ENCODE results near the gene NUMB. TPM values are rescaled to one million over a fixed set of nuclear protein-coding genes. Genes with fewer than 3 reads are reported as not detected.

Gene NUMB
- total and polyA plus RNA-seq, 2 donors (not counting 3 experiments of a cell fraction or from before 2014, with no cell fraction given) = 128 to 164 TPM

DNA sequence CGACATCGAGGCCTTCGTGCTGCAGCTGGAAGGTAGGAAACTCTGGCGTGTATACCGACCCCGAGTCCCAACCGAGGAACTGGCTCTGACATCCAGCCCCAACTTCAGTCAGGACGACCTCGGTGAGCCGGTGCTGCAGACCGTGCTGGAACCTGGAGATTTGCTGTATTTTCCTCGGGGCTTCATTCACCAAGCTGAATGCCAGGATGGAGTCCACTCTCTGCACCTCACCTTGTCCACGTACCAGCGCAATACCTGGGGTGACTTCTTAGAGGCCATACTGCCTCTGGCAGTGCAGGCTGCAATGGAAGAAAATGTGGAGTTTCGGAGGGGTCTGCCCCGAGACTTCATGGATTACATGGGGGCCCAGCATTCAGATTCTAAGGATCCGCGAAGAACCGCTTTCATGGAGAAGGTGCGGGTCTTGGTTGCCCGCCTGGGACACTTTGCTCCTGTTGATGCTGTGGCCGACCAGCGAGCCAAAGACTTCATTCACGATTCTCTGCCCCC, 33.8 kb upstream of the NUMB start:
- H3K36me3 ChIP-seq (ENCODE audit: control insufficient read depth in 2 of 2, extremely low read depth in 1 of 2, insufficient read depth in 2 of 2, low read length in 2 of 2) = no peaks in the 10 kb centered on the region
- FAIRE-seq = no peak
- peaks cover 26% of the 10 kb centered on the region for H3K79me2 ChIP-seq (ENCODE audit: control insufficient read depth, insufficient read depth, low read length)
- no peaks in the 10 kb centered on the region for H3K27me3 ChIP-seq (ENCODE audit: control insufficient read depth in 2 of 2, insufficient read depth in 2 of 2, low read length in 2 of 2)
- TSS peak; percentile 31 for BruUV-seq (replicated peaks)
- H3K27ac ChIP-seq (ENCODE audit: insufficient read depth, low read depth, low read length) = no peak overlapping the region
- H3K9me1 ChIP-seq (replicated peaks; ENCODE audit: control insufficient read depth, extremely low read depth, insufficient read depth, low read length) = no peaks in the 10 kb centered on the region
- no peaks in the 10 kb centered on the region for H3K9me3 ChIP-seq (replicated peaks; ENCODE audit: control insufficient read depth, insufficient read depth, low read length)
- POLR2A ChIA-PET = no interaction called here
- peaks cover 15% of the 10 kb centered on the region for H3K4me1 ChIP-seq (ENCODE audit: control insufficient read depth, extremely low read depth, insufficient read depth, low read length)
- no peaks in the 10 kb centered on the region for H4K20me1 ChIP-seq (replicated peaks; ENCODE audit: control insufficient read depth, extremely low read depth, insufficient read depth, low read length)
- no peak for DNase-seq (ENCODE audit: low read depth, low spot score)
- no peak overlapping the region for H2AFZ ChIP-seq (ENCODE audit: low read depth, low read length)
- TF ChIP-seq GATA2 (IDR thresholded peaks at IDR 0.05; ENCODE audit: insufficient read depth, insufficient read length, low read depth, low read length) (no peak), MYC (IDR thresholded peaks at IDR 0.05; ENCODE audit: low read depth, low read length) (no peak)
- intact Hi-C loops (cut with micrococcal nuclease) = loop anchor here (10.0 kb wide), 1 partner anchor 277 kb away; no protein-coding TSS in a partner anchor
- dilution Hi-C loops (cut with MboI; ENCODE audit: extremely low pct_ligation_motif_present, low sequenced_read_pairs) = no loop called here
- H3K4me2 ChIP-seq (ENCODE audit: insufficient read depth, low read length) = peak overlapping the region; percentile 85
- CTCF ChIA-PET = interaction anchor here (0.7 kb wide), 1 partner anchor 143 kb away, joined by 3 read pairs; no protein-coding TSS in a partner anchor
- no peak overlapping the region for H3K9ac ChIP-seq (replicated peaks; ENCODE audit: extremely low read depth, insufficient read depth, low read length)
- H3K4me3 ChIP-seq (replicated peaks in 1 of 3; ENCODE audit: insufficient read depth in 1 of 3, low read depth in 1 of 3, low read length in 3 of 3) = peak overlapping the region; percentile 37 to 78 (median 65)

DNA sequence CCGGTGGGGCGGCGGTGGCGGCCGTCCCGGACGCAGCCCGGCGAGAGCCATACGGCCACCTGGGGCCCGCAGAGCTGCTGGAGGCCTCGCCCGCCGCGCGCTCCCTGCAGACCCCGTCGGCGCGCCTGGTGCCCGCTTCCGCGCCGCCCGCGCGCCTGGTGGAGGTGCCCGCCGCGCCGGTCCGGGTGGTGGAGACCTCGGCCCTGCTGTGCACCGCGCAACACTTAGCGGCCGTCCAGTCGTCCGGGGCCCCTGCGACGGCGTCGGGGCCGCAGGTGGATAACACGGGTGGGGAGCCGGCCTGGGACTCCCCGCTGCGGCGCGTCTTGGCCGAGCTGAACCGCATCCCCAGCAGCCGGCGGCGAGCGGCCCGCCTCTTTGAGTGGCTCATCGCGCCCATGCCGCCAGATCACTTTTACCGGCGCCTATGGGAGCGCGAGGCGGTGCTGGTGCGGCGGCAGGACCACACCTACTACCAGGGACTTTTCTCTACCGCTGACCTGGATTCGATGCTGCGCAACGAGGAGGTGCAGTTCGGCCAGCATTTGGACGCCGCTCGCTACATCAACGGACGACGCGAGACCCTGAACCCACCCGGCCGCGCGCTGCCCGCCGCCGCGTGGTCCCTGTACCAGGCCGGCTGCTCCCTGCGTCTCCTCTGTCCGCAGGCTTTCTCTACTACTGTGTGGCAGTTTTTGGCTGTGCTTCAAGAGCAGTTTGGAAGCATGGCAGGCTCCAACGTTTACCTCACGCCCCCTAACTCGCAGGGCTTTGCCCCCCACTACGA, 33.1 kb upstream of the NUMB start:
- DNase-seq (ENCODE audit: low read depth, low spot score) = peak; percentile 71
- peak; percentile 9 for TF ChIP-seq POLR2A (IDR thresholded peaks at IDR 0.05; ENCODE audit: low read depth, low read length)
- TF ChIP-seq POLR2AphosphoS5 (IDR thresholded peaks at IDR 0.05; ENCODE audit: insufficient read depth, low read depth, low read length) = no peak
- no peak for TF ChIP-seq MAX (IDR thresholded peaks at IDR 0.05; ENCODE audit: insufficient read depth, insufficient read length)
- no peak for TF ChIP-seq MYC (IDR thresholded peaks at IDR 0.05; ENCODE audit: low read depth, low read length)
- TF ChIP-seq, protein P1, sequence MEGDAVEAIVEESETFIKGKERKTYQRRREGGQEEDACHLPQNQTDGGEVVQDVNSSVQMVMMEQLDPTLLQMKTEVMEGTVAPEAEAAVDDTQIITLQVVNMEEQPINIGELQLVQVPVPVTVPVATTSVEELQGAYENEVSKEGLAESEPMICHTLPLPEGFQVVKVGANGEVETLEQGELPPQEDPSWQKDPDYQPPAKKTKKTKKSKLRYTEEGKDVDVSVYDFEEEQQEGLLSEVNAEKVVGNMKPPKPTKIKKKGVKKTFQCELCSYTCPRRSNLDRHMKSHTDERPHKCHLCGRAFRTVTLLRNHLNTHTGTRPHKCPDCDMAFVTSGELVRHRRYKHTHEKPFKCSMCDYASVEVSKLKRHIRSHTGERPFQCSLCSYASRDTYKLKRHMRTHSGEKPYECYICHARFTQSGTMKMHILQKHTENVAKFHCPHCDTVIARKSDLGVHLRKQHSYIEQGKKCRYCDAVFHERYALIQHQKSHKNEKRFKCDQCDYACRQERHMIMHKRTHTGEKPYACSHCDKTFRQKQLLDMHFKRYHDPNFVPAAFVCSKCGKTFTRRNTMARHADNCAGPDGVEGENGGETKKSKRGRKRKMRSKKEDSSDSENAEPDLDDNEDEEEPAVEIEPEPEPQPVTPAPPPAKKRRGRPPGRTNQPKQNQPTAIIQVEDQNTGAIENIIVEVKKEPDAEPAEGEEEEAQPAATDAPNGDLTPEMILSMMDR (IDR thresholded peaks at IDR 0.05; ENCODE audit: extremely low read depth in 1 of 2, insufficient read depth in 1 of 2, low read depth in 1 of 2, low read length in 2 of 2) = no peak
- no peak for FAIRE-seq

More for the DNA sequence above, 33.1 kb upstream of the NUMB start:
- POLR2A ChIA-PET = interaction anchor here (1.2 kb wide), 1 partner anchor 9 kb away, joined by 5 read pairs; no protein-coding TSS in a partner anchor
- no peaks in the 10 kb centered on the region for H3K9me1 ChIP-seq (replicated peaks; ENCODE audit: control insufficient read depth, extremely low read depth, insufficient read depth, low read length)
- H4K20me1 ChIP-seq (replicated peaks; ENCODE audit: control insufficient read depth, extremely low read depth, insufficient read depth, low read length) = no peaks in the 10 kb centered on the region
- peak overlapping the region; percentile 37 to 78 (median 65) for H3K4me3 ChIP-seq (replicated peaks in 1 of 3; ENCODE audit: insufficient read depth in 1 of 3, low read depth in 1 of 3, low read length in 3 of 3)
- CTCF ChIA-PET = interaction anchor here (0.9 to 1.3 kb wide), 6 partner anchors 17 to 318 kb away, joined by 3 to 8 read pairs (median 5); no protein-coding TSS in a partner anchor
- H3K27ac ChIP-seq (ENCODE audit: insufficient read depth, low read depth, low read length) = peak overlapping the region; percentile 51
- H3K4me2 ChIP-seq (ENCODE audit: insufficient read depth, low read length) = peak overlapping the region; percentile 85
- no peaks in the 10 kb centered on the region for H3K9me3 ChIP-seq (replicated peaks; ENCODE audit: control insufficient read depth, insufficient read depth, low read length)
- dilution Hi-C loops (cut with MboI; ENCODE audit: extremely low pct_ligation_motif_present, low sequenced_read_pairs) (no loop called here), intact Hi-C loops (cut with micrococcal nuclease) (loop anchor here (2.0 to 10.0 kb wide), 2 partner anchors 29 to 277 kb away; no protein-coding TSS in a partner anchor)
- BruUV-seq (replicated peaks) = no TSS peak
- H3K27me3 ChIP-seq (ENCODE audit: control insufficient read depth in 2 of 2, insufficient read depth in 2 of 2, low read length in 2 of 2) = no peaks in the 10 kb centered on the region
- H3K79me2 ChIP-seq (ENCODE audit: control insufficient read depth, insufficient read depth, low read length) = peaks cover 26% of the 10 kb centered on the region
- H2AFZ ChIP-seq (ENCODE audit: low read depth, low read length) = peak overlapping the region; percentile 90
- no peaks in the 10 kb centered on the region for H3K36me3 ChIP-seq (ENCODE audit: control insufficient read depth in 2 of 2, extremely low read depth in 1 of 2, insufficient read depth in 2 of 2, low read length in 2 of 2)
- H3K9ac ChIP-seq (replicated peaks; ENCODE audit: extremely low read depth, insufficient read depth, low read length) = peak overlapping the region; percentile 66
- peaks cover 15% of the 10 kb centered on the region for H3K4me1 ChIP-seq (ENCODE audit: control insufficient read depth, extremely low read depth, insufficient read depth, low read length)

Measured in endothelial cell of umbilical vein (primary cell).